Lower leg skin (tissue), 3 donors: Measurements from ENCODE around the gene MRAP2.

ENCODE experiments used
- POLR2A ChIP-seq, 2 donors: fragments of 450-650 bp; IDR thresholded peaks; one replicate each; pipeline ENCODE4 v1.6.1; 2016 to 2017; ENCODE audit warnings: antibody characterized with exemption in 2 of 2, mild to moderate bottlenecking in 1 of 2, moderate library complexity in 1 of 2
- TF ChIP-seq, protein P1 (sequence below), 3 donors: fragments of 450-650 bp; IDR thresholded peaks; one replicate each; pipeline ENCODE4 v1.5.1; 2016; ENCODE audit warnings: antibody characterized with exemption in 3 of 3, mild to moderate bottlenecking in 3 of 3, moderate library complexity in 2 of 3

DNA sequence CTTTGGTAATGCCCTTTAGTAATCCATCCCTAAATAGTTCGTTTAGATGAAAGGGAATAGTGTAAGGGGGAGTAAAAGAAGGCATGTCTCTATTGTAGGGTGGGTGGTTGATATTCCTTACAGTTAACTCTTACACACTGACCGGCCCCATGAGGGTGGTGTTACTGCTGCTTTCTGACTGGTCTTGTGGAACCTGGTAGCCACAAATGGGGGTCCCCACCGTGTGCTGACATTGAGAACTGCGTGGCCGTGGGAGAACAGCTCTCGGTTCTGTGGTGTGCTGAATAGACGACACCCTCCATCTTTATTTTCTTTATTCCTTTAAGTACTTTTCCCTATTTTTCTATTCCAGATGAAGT is 19.3 kb downstream of the MRAP2 start:
- no peak for TF ChIP-seq POLR2A (IDR thresholded peaks at IDR 0.05)
- TF ChIP-seq, protein P1, sequence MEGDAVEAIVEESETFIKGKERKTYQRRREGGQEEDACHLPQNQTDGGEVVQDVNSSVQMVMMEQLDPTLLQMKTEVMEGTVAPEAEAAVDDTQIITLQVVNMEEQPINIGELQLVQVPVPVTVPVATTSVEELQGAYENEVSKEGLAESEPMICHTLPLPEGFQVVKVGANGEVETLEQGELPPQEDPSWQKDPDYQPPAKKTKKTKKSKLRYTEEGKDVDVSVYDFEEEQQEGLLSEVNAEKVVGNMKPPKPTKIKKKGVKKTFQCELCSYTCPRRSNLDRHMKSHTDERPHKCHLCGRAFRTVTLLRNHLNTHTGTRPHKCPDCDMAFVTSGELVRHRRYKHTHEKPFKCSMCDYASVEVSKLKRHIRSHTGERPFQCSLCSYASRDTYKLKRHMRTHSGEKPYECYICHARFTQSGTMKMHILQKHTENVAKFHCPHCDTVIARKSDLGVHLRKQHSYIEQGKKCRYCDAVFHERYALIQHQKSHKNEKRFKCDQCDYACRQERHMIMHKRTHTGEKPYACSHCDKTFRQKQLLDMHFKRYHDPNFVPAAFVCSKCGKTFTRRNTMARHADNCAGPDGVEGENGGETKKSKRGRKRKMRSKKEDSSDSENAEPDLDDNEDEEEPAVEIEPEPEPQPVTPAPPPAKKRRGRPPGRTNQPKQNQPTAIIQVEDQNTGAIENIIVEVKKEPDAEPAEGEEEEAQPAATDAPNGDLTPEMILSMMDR (IDR thresholded peaks at IDR 0.05): no peak
